ENCODE measurements around the gene GSE1.

The GSE1 gene

GRCh38 chr16:85643631-85644030 is 30.5 kb downstream of the GSE1 start:
- no peak for TF ChIP-seq CTCF (IDR thresholded peaks at IDR 0.05; ENCODE audit: extremely low read depth, missing control alignments)

GRCh38 chr16:85644093-85644712 is 31.1 kb downstream of the GSE1 start:
- no peak for TF ChIP-seq CTCF (IDR thresholded peaks at IDR 0.05; ENCODE audit: extremely low read depth, missing control alignments)
- DNase-seq (ENCODE audit: low spot score) = no peak

More at GRCh38 chr16:85643631-85644030, 30.5 kb downstream of the GSE1 start:
- DNase-seq (ENCODE audit: low spot score) = no peak

- no peak for DNase-seq (ENCODE audit: low spot score)
- TF ChIP-seq CTCF (IDR thresholded peaks at IDR 0.05; ENCODE audit: extremely low read depth, missing control alignments) = no peak
Observed at GRCh38 chr16:85645021-85645589, 32.0 kb downstream of the GSE1 start.

GRCh38 chr16:85646358-85646907 is 33.3 kb downstream of the GSE1 start:
- no peak for TF ChIP-seq CTCF (IDR thresholded peaks at IDR 0.05; ENCODE audit: extremely low read depth, missing control alignments)
- DNase-seq (ENCODE audit: low spot score) = no peak

GRCh38 chr16:85646976-85647375 is 33.9 kb downstream of the GSE1 start:
- no peak for DNase-seq (ENCODE audit: low spot score)
- no peak for TF ChIP-seq CTCF (IDR thresholded peaks at IDR 0.05; ENCODE audit: extremely low read depth, missing control alignments)

GRCh38 chr16:85648070-85648714 is 35.1 kb downstream of the GSE1 start:
- DNase-seq (ENCODE audit: low spot score) = no peak
- TF ChIP-seq CTCF (IDR thresholded peaks at IDR 0.05; ENCODE audit: extremely low read depth, missing control alignments) = no peak

- no peak for DNase-seq (ENCODE audit: low spot score)
Observed at GRCh38 chr16:85648805-85649204, 35.7 kb downstream of the GSE1 start.

More at GRCh38 chr16:85648805-85649204, 35.7 kb downstream of the GSE1 start:
- no peak for TF ChIP-seq CTCF (IDR thresholded peaks at IDR 0.05; ENCODE audit: extremely low read depth, missing control alignments)
